H1 (cell line): ENCODE data around the gene LRCH3. TPM values are rescaled to one million over a fixed set of nuclear protein-coding genes. Genes with fewer than 3 reads are reported as not detected.

ENCODE experiments used
- CTCF ChIA-PET: fragments of 300-600 bp; sonication (Branson Sonifier 250); formaldehyde crosslinking; loops from one replicate; lab custom pipeline; 2021; ENCODE audit not compliant: partially characterized antibody; lab: Charles Lee
- POLR2A ChIA-PET: fragments of 300-600 bp; sonication (Branson Sonifier 250); formaldehyde crosslinking; loops from one replicate; lab custom pipeline; 2021; ENCODE audit warnings: inconsistent platforms; ENCODE audit not compliant: partially characterized antibody; lab: Charles Lee
- DNase-seq, 2 experiments: peaks; one replicate each; pipeline versions ENCODE4 v3.0.0 to v3.0.0-alpha.2; 2010 to 2022; ENCODE audit warnings: low spot score in 2 of 2, low read depth in 1 of 2, mixed read lengths in 1 of 2
- FAIRE-seq: peaks from 2 replicates; lab custom pipeline; 2011; peaks lifted over from hg19 to GRCh38; lab: Jason Lieb, UNC
- H2AFZ ChIP-seq: 2 replicates; pipeline ENCODE4 v1.8.1; 2012; ENCODE audit warnings: low read length, inconsistent platforms
- H2AK5ac ChIP-seq: 2 replicates; pipeline ENCODE4 v1.6.1; 2013; ENCODE audit warnings: low read depth, low read length
- H2BK120ac ChIP-seq: replicated peaks from 2 replicates; pipeline ENCODE3; 2013; ENCODE audit warnings: low read depth, low read length, inconsistent platforms
- H2BK12ac ChIP-seq: 2 replicates; pipeline ENCODE4 v1.6.1; 2013; ENCODE audit warnings: low read depth, low read length
- H2BK15ac ChIP-seq: 2 replicates; pipeline ENCODE4 v1.6.1; 2013; ENCODE audit warnings: low read length
- H2BK20ac ChIP-seq: 2 replicates; pipeline ENCODE4 v1.6.1; 2013; ENCODE audit warnings: low read length
- H2BK5ac ChIP-seq: 2 replicates; pipeline ENCODE4 v1.6.1; 2013; ENCODE audit warnings: low read depth, low read length
- H3K14ac ChIP-seq: 2 replicates; pipeline ENCODE4 v1.6.1; 2013; ENCODE audit warnings: inconsistent platforms; ENCODE audit not compliant: insufficient read length
- H3K18ac ChIP-seq: 2 replicates; pipeline ENCODE4 v1.6.1; 2013; ENCODE audit warnings: low read length; ENCODE audit errors: extremely low read depth
- H3K23ac ChIP-seq: 2 replicates; pipeline ENCODE4 v1.6.1; 2013; ENCODE audit warnings: inconsistent platforms; ENCODE audit not compliant: insufficient read length
- H3K23me2 ChIP-seq: 2 replicates; pipeline ENCODE4 v1.6.1; 2013; ENCODE audit warnings: low read depth, low read length
- H3K27ac ChIP-seq: 2 replicates; pipeline ENCODE4 v1.6.1; 2011; ENCODE audit warnings: low read depth, low read length, inconsistent platforms
- H3K27me3 ChIP-seq, 4 experiments: replicated peaks in 1 of 4; 1 replicate in 1 of 4; 2 replicates in 3 of 4; pipeline versions ENCODE4 v1.6.1 to v1.8.1; 2011 to 2013; ENCODE audit warnings: low read length in 3 of 4, mild to moderate bottlenecking in 3 of 4, inconsistent platforms in 2 of 4, mixed read lengths in 2 of 4, moderate library complexity in 1 of 4; ENCODE audit not compliant: control insufficient read depth in 3 of 4, insufficient read depth in 3 of 4; ENCODE audit errors: extremely low read depth in 1 of 4
- H3K36me3 ChIP-seq, 4 experiments: 2 replicates each; pipeline versions ENCODE4 v1.6.1 to v1.8.1; 2011 to 2013; ENCODE audit warnings: mild to moderate bottlenecking in 4 of 4, low read length in 3 of 4, moderate library complexity in 2 of 4, control low read depth in 1 of 4, inconsistent platforms in 1 of 4; ENCODE audit not compliant: insufficient read depth in 4 of 4, control insufficient read depth in 2 of 4
- H3K4ac ChIP-seq: replicated peaks from 2 replicates; pipeline ENCODE3; 2013; ENCODE audit warnings: low read length, low read depth, mixed read lengths, inconsistent platforms; ENCODE audit not compliant: insufficient read length
- H3K4me1 ChIP-seq, 4 experiments: replicated peaks in 1 of 4; 1 replicate in 1 of 4; 2 replicates in 3 of 4; pipeline versions ENCODE4 v1.6.1 to v1.8.1; 2011 to 2013; ENCODE audit warnings: low read length in 3 of 4, inconsistent platforms in 2 of 4, mixed read lengths in 1 of 4; ENCODE audit not compliant: insufficient read depth in 4 of 4, control insufficient read depth in 3 of 4
- H3K4me2 ChIP-seq, 2 experiments: 2 replicates each; pipeline versions ENCODE4 v1.6.1 to v1.8.1; 2011 to 2013; ENCODE audit warnings: low read depth in 2 of 2, low read length in 2 of 2, control low read depth in 1 of 2, inconsistent platforms in 1 of 2, mild to moderate bottlenecking in 1 of 2; ENCODE audit not compliant: insufficient read depth in 1 of 2
- H3K4me3 ChIP-seq, 4 experiments: fragments of 200-600, 300-600 bp in 1 of 4; sonication (generic), shearing (Covaris generic), sonication (Bioruptor Twin) in 1 of 4; 2 replicates each; pipeline versions ENCODE4 v1.5.1 to v1.8.1; 2011 to 2016; ENCODE audit warnings: low read length in 4 of 4, low read depth in 3 of 4, control low read depth in 2 of 4, inconsistent platforms in 2 of 4, mild to moderate bottlenecking in 2 of 4, mixed read lengths in 1 of 4, moderate library complexity in 1 of 4; ENCODE audit not compliant: insufficient read depth in 2 of 4; ENCODE audit errors: extremely low read depth in 1 of 4
- H3K56ac ChIP-seq: replicated peaks from 2 replicates; pipeline ENCODE3; 2013; ENCODE audit warnings: low read depth, mild to moderate bottlenecking, mixed read lengths, low read length, inconsistent platforms; ENCODE audit not compliant: insufficient read length
- H3K79me1 ChIP-seq: 2 replicates; pipeline ENCODE4 v1.6.1; 2013; ENCODE audit warnings: low read depth, low read length, control low read depth
- H3K79me2 ChIP-seq, 2 experiments: 2 replicates each; pipeline versions ENCODE4 v1.6.1 to v1.8.1; 2012 to 2013; ENCODE audit warnings: low read length in 2 of 2, mild to moderate bottlenecking in 2 of 2, inconsistent platforms in 1 of 2; ENCODE audit not compliant: insufficient read depth in 2 of 2, control insufficient read depth in 1 of 2
- H3K9ac ChIP-seq, 4 experiments: replicated peaks in 1 of 4; 1 replicate in 1 of 4; 2 replicates in 3 of 4; pipeline versions ENCODE4 v1.6.1 to v1.8.1; 2011 to 2013; ENCODE audit warnings: low read depth in 3 of 4, low read length in 3 of 4, control low read depth in 2 of 4, mild to moderate bottlenecking in 2 of 4, moderate library complexity in 2 of 4, inconsistent platforms in 1 of 4; ENCODE audit errors: extremely low read depth in 1 of 4
- H3K9me3 ChIP-seq, 2 experiments: 2 replicates each; pipeline versions ENCODE4 v1.6.1 to v1.8.1; 2012 to 2013; ENCODE audit warnings: mild to moderate bottlenecking in 2 of 2, moderate library complexity in 2 of 2, control low read depth in 1 of 2, inconsistent platforms in 1 of 2, low read depth in 1 of 2, low read length in 1 of 2, mixed read lengths in 1 of 2; ENCODE audit not compliant: insufficient read depth in 2 of 2
- H4K20me1 ChIP-seq, 2 experiments: replicated peaks in 1 of 2; 2 replicates each; pipeline versions ENCODE3 to v1.8.1; 2011 to 2013; ENCODE audit warnings: inconsistent platforms in 2 of 2, low read length in 2 of 2, mild to moderate bottlenecking in 1 of 2; ENCODE audit not compliant: insufficient read depth in 2 of 2, control insufficient read depth in 1 of 2
- H4K5ac ChIP-seq: 2 replicates; pipeline ENCODE4 v1.6.1; 2013; ENCODE audit warnings: low read length, low read depth, mixed read lengths, inconsistent platforms; ENCODE audit not compliant: insufficient read length
- H4K8ac ChIP-seq: 2 replicates; pipeline ENCODE4 v1.8.0; 2013; ENCODE audit warnings: mild to moderate bottlenecking, moderate library complexity, low read length, inconsistent platforms; ENCODE audit not compliant: insufficient read depth; ENCODE audit errors: extremely low read depth
- H4K91ac ChIP-seq: replicated peaks from 2 replicates; pipeline ENCODE3; 2013; ENCODE audit warnings: low read length, mixed read lengths, inconsistent platforms; ENCODE audit not compliant: insufficient read length
- RAD21 ChIP-seq, 2 experiments: IDR thresholded peaks in 1 of 2; conservative IDR thresholded peaks in 1 of 2; 2 replicates each; pipeline ENCODE4 v1.6.1; 2011; ENCODE audit warnings: low read depth in 2 of 2, low read length in 2 of 2, improper control_type of control experiment in 1 of 2, inconsistent platforms in 1 of 2, mild to moderate bottlenecking in 1 of 2, moderate library complexity in 1 of 2
- SIRT6 ChIP-seq: IDR thresholded peaks from one replicate; pipeline ENCODE4 v1.7.1; 2012; ENCODE audit warnings: low read length, inconsistent platforms
- TEAD4 ChIP-seq: IDR thresholded peaks from 2 replicates; pipeline ENCODE4 v1.6.1; 2012; ENCODE audit warnings: low read depth, low read length, inconsistent platforms, mixed read lengths
- WGBS, 2 experiments: shearing (Covaris generic) in 1 of 2; methylation state at CpG; one replicate each; pipeline versions ENCODE4 v1.1.6 to v1.1.7; 2013 to 2015; ENCODE audit warnings: low lambda C conversion rate in 2 of 2, mixed read lengths in 2 of 2, inconsistent platforms in 1 of 2, low coverage in 1 of 2, missing lambda C conversion rate in 1 of 2; ENCODE audit not compliant: insufficient replicate concordance in 2 of 2, insufficient coverage in 1 of 2, insufficient read length in 1 of 2; ENCODE audit errors: extremely low coverage in 1 of 2, missing lambda C conversion rate in 1 of 2; 5-methylcytosine and 5-hydroxymethylcytosine counted together
- polyA plus RNA-seq, 7 experiments: library from polyadenylated mRNA; depleted of rRNA in 3 of 7; stranded (reverse) in 5 of 7; unstranded in 2 of 7; fragments of >200 nt in 5 of 7; fragments of 200-250 nt in 2 of 7; gene quantifications; 1 replicate in 5 of 7; 2 replicates in 1 of 7; 4 replicates in 1 of 7; pipeline versions ENCODE4 v1.2.1 to v1.2.3, GENCODE V29; 2011 to 2013; ENCODE audit warnings: missing spikeins in 2 of 7, mixed read lengths in 2 of 7
- total RNA-seq: library from RNA; stranded (reverse); fragmentation: NEBNext Ultra II Directional; extraction: Animal tissue kit (Norgen Biotek cat#: 25700); gene quantifications from 2 replicates; pipeline ENCODE4 v1.2.1, GENCODE V29; 2021
- TF ChIP-seq, protein P1 (sequence below), 3 experiments: IDR thresholded peaks; 1 replicate in 2 of 3; 2 replicates in 1 of 3; pipeline versions ENCODE4 v1.5.1 to v1.6.1; 2011; ENCODE audit warnings: low read length in 3 of 3, mild to moderate bottlenecking in 3 of 3, inconsistent platforms in 2 of 3, low read depth in 1 of 3, moderate library complexity in 1 of 3; ENCODE audit not compliant: insufficient read depth in 1 of 3; ENCODE audit errors: control extremely low read depth in 1 of 3

The LRCH3 gene
- total and polyA plus RNA-seq, 2 of the 8 experiments (the other 6 are each of a cell fraction or from before 2014, with no cell fraction given), result 58.4 to 66.0 TPM

DNA sequence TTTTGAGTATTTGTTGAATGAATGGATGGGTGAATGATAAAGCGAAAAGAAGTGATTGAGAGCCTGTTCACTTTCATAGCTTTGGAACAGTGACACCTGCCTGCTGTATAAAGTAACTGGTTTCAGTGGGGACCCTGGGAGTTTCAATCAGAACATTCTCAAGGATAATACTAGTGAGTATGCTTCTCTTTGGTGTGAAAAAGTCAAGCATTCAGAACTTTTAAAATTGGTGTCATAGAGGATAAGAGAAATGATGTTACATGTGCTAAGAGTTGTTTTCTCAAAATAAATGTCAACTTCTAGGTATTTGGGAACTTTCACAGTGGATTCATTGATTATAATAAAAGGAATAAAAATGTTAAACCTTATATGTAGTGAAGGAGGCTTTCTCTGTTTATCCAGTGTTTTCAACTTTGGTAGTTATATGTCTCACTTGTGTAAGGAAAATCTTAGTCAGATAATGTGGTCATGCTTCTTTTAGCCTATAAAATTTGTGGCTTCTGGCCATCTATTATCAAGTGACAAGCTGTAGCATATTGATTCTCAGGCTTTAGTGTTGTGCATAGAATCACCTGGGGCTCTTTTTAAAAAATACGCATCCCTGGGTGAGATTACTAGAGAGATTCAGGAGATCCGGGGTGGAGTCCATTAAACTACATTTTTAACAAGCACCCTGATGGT lies 11.9 kb downstream of the LRCH3 start:
- no peak overlapping the region for H4K5ac ChIP-seq
- H2BK12ac ChIP-seq, result no peak overlapping the region
- H3K14ac ChIP-seq, result no peak overlapping the region
- ChIA-PET CTCF (interaction anchor here (0.7 to 3.3 kb wide), 12 partner anchors 9 to 204 kb away, joined by 3 to 18 read pairs (median 4); partner anchors contain the start of gene LRCH3), POLR2A (interaction anchor here (1.1 kb wide), 1 partner anchor 26 kb away, joined by 3 read pairs; no protein-coding TSS in a partner anchor)
- peaks cover 8% of the 10 kb centered on the region for H3K79me1 ChIP-seq
- H3K23me2 ChIP-seq, result no peaks in the 10 kb centered on the region
- peaks cover 4 to 88% of the 10 kb centered on the region in 2 experiments; a peak in 2 of 4 replicates for H3K79me2 ChIP-seq
- H3K27me3 ChIP-seq, result no peaks in the 10 kb centered on the region
- H3K56ac ChIP-seq, result no peak overlapping the region
- no peak overlapping the region for H4K8ac ChIP-seq
- no peak overlapping the region for H2BK20ac ChIP-seq
- TF ChIP-seq, protein P1, sequence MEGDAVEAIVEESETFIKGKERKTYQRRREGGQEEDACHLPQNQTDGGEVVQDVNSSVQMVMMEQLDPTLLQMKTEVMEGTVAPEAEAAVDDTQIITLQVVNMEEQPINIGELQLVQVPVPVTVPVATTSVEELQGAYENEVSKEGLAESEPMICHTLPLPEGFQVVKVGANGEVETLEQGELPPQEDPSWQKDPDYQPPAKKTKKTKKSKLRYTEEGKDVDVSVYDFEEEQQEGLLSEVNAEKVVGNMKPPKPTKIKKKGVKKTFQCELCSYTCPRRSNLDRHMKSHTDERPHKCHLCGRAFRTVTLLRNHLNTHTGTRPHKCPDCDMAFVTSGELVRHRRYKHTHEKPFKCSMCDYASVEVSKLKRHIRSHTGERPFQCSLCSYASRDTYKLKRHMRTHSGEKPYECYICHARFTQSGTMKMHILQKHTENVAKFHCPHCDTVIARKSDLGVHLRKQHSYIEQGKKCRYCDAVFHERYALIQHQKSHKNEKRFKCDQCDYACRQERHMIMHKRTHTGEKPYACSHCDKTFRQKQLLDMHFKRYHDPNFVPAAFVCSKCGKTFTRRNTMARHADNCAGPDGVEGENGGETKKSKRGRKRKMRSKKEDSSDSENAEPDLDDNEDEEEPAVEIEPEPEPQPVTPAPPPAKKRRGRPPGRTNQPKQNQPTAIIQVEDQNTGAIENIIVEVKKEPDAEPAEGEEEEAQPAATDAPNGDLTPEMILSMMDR (IDR thresholded peaks at IDR 0.05; ENCODE audit: control extremely low read depth in 1 of 3, insufficient read depth in 1 of 3, low read depth in 1 of 3, low read length in 3 of 3), result peak in 2 of 3 experiments; percentile 21 to 46; a peak in 2 of 4 replicates
- TF ChIP-seq SIRT6 (no peak), RAD21 (IDR thresholded peaks at IDR 0.05 in 1 of 2, conservative IDR thresholded peaks at IDR 0.05 in 1 of 2; ENCODE audit: low read depth in 2 of 2, low read length in 2 of 2) (peak; percentile 33 to 42; a peak in 2 of 4 replicates), TEAD4 (no peak)
- H3K36me3 ChIP-seq, result no peaks in the 10 kb centered on the region
- 82 to 100% methylated on average over 1 to 3 of the region's 3 CpGs for WGBS, 2 experiments
- H2AK5ac ChIP-seq, result no peak overlapping the region
- no peak overlapping the region for H2BK15ac ChIP-seq
- no peak overlapping the region for H3K4me2 ChIP-seq
- H2AFZ ChIP-seq, result no peak overlapping the region
- no peak overlapping the region for H3K27ac ChIP-seq
- H3K4ac ChIP-seq, result no peak overlapping the region
- H3K18ac ChIP-seq, result no peak overlapping the region
- no peak overlapping the region for H2BK5ac ChIP-seq
- DNase-seq (no peak), FAIRE-seq (no peak)
- no peak overlapping the region for H3K23ac ChIP-seq
- peaks cover 3 to 5% of the 10 kb centered on the region in 2 experiments for H4K20me1 ChIP-seq
- no peak overlapping the region for H2BK120ac ChIP-seq
- H3K4me3 ChIP-seq, result no peak overlapping the region
- no peak overlapping the region for H3K9ac ChIP-seq
- H3K9me3 ChIP-seq, result no peaks in the 10 kb centered on the region
- H4K91ac ChIP-seq, result no peak overlapping the region
- H3K4me1 ChIP-seq, result no peaks in the 10 kb centered on the region
